Epithelial cell of proximal tubule (primary cell): ENCODE data around the gene NAV3. TPM values are rescaled to one million over a fixed set of nuclear protein-coding genes. Genes with fewer than 3 reads are reported as not detected.

ENCODE experiments used
- DNase-seq: peaks from one replicate; pipeline ENCODE4 v3.0.0-alpha.2; 2011; ENCODE audit warnings: low read depth
- H3K4me3 ChIP-seq: 2 replicates; pipeline ENCODE4 v1.5.1; 2011; ENCODE audit warnings: low read depth, mild to moderate bottlenecking, low read length
- total RNA-seq: library from RNA; depleted of rRNA; stranded (reverse); fragments of >200 nt; gene quantifications from 2 replicates; pipeline ENCODE4 v1.2.3, GENCODE V29; 2015
- TF ChIP-seq, protein P1 (sequence below): conservative IDR thresholded peaks from 2 replicates; pipeline ENCODE4 v1.5.1; 2012; ENCODE audit warnings: low read depth, mild to moderate bottlenecking, low read length

Gene NAV3
- total RNA-seq, 1 donor from 2014 or later: 15.5 TPM

- no peak for DNase-seq
- TF ChIP-seq, protein P1, sequence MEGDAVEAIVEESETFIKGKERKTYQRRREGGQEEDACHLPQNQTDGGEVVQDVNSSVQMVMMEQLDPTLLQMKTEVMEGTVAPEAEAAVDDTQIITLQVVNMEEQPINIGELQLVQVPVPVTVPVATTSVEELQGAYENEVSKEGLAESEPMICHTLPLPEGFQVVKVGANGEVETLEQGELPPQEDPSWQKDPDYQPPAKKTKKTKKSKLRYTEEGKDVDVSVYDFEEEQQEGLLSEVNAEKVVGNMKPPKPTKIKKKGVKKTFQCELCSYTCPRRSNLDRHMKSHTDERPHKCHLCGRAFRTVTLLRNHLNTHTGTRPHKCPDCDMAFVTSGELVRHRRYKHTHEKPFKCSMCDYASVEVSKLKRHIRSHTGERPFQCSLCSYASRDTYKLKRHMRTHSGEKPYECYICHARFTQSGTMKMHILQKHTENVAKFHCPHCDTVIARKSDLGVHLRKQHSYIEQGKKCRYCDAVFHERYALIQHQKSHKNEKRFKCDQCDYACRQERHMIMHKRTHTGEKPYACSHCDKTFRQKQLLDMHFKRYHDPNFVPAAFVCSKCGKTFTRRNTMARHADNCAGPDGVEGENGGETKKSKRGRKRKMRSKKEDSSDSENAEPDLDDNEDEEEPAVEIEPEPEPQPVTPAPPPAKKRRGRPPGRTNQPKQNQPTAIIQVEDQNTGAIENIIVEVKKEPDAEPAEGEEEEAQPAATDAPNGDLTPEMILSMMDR: no peak
- no peak overlapping the region for H3K4me3 ChIP-seq
Measured at GRCh38 chr12:77855548-77855947, 24.9 kb downstream of the NAV3 start.

- DNase-seq: no peak
- H3K4me3 ChIP-seq: no peak overlapping the region
- TF ChIP-seq, protein P1: no peak
Measured at GRCh38 chr12:77861317-77861716, 30.6 kb downstream of the NAV3 start.

- TF ChIP-seq, protein P1: no peak
- DNase-seq: no peak
- no peak overlapping the region for H3K4me3 ChIP-seq
Measured at GRCh38 chr12:77865178-77865577, 34.5 kb downstream of the NAV3 start.

DNA sequence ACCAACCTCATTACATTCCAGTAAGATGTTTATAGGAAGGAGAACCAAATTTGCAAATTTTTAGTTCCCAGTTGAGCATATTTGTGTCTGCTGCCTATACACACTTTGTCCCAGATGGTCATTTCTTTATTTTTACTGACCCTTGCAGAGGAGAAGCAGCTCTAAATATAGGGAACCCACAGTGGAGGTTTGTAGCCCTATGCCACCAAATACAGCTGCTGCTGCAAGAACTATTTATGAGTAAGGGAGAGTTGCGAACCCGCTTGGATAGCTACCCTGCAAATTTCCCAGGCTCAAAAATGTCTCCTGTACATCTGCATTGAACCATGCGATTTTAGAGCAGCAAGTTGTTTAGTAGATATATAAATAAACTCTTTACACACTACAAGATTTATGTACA lies 48.2 kb downstream of the NAV3 start:
- TF ChIP-seq, protein P1: no peak
- H3K4me3 ChIP-seq: no peak overlapping the region
- no peak for DNase-seq

DNA sequence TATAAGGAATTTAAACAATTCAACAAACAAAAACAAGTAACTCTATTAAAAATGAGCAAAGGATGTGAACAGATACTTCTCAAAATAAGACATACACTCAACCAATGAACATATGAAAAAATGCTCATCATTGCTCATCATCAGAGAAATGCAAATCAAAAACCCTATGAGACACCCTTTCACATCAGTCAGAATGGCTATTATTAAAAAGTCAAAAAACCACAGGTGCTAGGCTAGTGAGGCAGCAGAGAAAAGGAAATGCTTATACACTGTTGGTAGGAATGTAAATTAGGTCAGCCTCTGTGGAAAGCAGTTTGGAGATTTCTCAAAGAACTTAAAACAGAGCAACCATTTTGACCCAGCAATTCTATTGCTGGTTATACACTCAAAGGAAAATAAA lies 52.0 kb downstream of the NAV3 start:
- TF ChIP-seq, protein P1: no peak
- no peak for DNase-seq
- no peak overlapping the region for H3K4me3 ChIP-seq

GRCh38 chr12:77888611-77889010 lies 57.9 kb downstream of the NAV3 start:
- peak; percentile 60 for DNase-seq
- TF ChIP-seq, protein P1: no peak

DNA sequence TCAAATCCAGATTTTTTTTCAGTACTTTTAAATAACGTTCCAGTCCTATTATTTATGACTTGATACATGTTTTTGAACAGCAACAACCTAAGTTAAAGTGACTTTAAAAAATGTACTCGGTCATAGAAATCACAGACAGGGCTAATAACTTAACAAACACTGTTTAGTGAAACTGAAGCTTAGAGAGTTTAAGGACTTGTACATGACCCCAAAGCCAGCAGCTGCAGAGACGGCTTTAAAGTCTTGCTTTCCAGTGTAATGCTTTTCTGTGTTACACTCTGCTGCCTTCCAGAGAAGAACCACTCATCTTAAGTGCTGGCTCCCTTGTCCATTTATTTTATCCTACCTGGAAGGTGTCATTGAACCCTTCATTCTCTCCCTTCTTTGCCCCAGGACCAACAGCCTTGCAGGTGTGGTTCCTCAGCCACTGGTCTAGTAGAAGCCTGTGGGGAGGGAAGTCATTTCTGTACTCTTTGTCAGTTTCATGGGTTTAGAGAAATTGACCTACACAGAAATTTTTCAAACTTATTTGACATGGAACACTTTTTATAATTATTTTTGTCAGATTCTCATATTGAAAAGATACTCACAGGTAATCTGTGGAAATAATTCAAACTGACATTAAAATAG lies 60.9 kb downstream of the NAV3 start:
- no peak for DNase-seq
- TF ChIP-seq, protein P1: no peak
- no peak overlapping the region for H3K4me3 ChIP-seq

More at GRCh38 chr12:77888611-77889010, 57.9 kb downstream of the NAV3 start:
- no peak overlapping the region for H3K4me3 ChIP-seq
